HG03354 (cell line): Measurements from ENCODE around the gene SPAST.
A peak's percentile ranks its signal among the peaks of the same experiment; 100 is the strongest.
"Not testable (repeated sequence)": the region's sequence is repeated elsewhere in the genome, so short reads cannot be mapped to it uniquely, and the experiment has no call there.

Experiments
- ATAC-seq: cut with Tn5 transposase; IDR thresholded peaks from one replicate; pipeline ENCODE4 v1.9.1; 2021; ENCODE audit warnings: mild to moderate bottlenecking; ENCODE audit not compliant: unreplicated experiment, poor library complexity, severe bottlenecking

The SPAST gene, protein sequence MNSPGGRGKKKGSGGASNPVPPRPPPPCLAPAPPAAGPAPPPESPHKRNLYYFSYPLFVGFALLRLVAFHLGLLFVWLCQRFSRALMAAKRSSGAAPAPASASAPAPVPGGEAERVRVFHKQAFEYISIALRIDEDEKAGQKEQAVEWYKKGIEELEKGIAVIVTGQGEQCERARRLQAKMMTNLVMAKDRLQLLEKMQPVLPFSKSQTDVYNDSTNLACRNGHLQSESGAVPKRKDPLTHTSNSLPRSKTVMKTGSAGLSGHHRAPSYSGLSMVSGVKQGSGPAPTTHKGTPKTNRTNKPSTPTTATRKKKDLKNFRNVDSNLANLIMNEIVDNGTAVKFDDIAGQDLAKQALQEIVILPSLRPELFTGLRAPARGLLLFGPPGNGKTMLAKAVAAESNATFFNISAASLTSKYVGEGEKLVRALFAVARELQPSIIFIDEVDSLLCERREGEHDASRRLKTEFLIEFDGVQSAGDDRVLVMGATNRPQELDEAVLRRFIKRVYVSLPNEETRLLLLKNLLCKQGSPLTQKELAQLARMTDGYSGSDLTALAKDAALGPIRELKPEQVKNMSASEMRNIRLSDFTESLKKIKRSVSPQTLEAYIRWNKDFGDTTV

DNA sequence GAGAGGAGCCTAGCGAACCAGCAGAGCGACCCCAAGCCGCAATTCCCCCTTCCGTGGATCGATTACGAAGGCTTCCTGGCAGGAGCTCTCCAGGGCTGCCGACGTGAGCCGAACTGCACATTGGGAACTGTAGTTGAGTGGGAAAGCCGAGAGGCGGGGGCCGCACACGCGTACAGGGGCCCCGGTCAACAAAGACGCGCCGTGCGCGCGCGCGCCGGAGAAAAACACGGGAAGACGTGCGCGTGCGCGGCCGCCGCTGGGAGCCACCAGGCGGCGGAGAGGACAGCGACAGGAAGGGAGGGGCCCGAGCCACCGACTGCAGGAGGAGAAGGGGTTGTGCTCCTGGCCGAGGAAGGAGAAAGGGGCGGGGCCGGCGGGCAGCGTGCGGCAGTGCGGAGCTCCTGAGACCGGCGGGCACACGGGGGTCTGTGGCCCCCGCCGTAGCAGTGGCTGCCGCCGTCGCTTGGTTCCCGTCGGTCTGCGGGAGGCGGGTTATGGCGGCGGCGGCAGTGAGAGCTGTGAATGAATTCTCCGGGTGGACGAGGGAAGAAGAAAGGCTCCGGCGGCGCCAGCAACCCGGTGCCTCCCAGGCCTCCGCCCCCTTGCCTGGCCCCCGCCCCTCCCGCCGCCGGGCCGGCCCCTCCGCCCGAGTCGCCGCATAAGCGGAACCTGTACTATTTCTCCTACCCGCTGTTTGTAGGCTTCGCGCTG, at the start of gene SPAST:
Gene SPAST, plus strand, starts transcription at position 247 of the 711 bp plus-strand sequence. Its CDS starts 276 bp downstream, at position 523.
- ATAC-seq, result peak; percentile 97

DNA sequence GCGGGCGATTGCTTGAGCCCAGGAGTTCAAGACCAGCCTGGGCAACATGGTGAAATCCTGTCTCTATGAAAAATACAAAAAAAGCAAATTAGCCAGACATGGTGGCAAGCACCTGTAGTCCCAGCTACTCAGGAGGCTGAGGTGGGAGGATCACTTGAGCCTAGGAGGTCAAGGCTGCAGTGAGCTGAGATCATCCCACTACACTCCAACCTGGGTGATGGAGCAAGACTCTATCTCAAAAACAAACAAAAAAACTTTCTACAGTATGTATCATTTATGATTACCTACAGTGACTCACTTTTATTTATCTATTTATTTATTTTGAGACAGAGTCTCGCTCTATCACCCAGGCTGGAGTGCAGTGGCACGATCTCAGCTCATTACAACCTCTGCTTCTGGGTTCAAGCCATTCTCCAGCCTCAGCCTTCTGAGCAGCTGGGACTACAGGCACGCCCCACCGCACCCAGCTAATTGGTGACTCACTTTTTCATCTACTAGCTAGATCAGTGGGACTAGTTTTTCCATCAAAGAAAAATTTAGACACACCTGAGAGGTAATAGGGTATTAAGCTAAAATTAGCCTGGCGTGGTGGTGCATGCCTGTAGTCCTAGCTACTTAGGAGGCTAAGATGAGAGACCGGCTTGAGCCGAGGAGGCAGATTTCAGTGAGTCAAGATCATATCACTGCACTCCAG, 44.4 kb upstream of the SPAST start:
- ATAC-seq, result not testable (repeated sequence)

DNA sequence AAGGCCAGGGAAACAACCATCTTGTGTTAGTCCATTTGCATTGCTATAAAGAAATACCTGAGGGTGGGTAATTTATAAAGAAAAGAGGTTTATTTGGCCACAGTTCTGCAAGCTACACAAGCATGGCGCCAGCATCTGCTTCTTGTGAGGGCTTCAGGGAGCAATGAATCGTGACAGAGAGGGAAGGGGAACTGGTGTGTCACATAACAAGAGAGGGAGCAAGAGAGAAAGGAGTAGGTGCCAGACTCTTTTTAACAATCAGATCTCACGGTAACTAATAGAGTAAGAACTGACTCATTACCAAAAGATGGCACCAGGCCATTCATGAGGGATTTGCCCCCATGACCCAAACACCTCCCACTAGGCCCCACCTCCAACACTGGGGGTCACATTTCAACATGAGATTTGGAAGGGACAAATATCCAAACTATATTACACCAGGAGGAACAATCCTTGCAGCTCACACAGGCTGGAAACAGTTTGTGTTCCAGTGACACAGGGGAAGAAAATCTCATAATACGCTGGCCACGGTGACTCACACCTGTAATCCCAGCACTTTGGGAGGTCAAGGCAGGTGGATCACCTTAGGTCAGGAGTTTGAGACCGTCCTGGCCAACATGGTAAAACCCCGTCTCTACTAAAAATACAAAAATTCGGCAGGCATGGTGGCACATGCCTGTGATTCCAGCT, 29.0 kb upstream of the SPAST start:
- ATAC-seq, result not testable (repeated sequence)

DNA sequence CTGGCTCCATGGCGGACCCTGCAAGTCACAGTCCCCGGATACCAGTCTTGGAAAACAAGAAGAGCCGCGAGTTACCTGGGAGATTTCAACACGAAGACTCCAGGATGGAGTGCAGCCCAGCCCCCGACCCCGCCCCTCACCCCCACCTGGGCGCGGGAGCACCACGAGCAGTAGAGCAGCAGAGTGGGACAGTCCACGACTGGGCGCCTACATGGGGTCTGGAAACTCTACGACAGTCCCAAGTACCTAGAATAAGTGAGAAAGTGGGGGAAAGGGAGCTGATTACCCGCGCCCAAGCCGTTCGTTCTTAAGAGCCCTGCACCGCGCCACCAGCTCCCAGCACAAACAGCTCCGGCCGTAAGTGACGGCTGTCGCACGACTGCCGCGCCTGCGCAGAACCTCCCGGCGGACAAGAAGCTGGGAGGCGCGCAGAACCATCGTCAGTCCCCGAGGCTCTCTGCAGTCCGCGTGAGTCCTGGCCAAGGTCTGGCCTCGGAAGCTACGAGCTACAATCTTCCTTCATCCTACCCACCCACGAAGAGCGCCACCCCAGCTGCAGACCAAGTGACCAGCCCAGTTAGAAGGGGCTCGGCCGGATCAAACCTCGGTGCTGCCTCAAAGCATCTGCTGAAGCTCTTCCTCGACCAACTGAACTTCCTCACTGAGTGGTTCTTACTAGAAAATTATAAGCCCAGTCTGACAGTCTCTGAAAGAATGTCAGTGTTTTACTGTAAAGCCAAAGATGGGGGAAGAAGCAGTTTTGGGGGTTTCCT, 23.7 kb upstream of the SPAST start, which contains the start of gene DPY30:
Gene DPY30, minus strand, starts transcription at position 359 of the 773 bp plus-strand sequence. Its CDS starts 349 bp downstream, at position 10.
- peak; percentile 87 for ATAC-seq

DNA sequence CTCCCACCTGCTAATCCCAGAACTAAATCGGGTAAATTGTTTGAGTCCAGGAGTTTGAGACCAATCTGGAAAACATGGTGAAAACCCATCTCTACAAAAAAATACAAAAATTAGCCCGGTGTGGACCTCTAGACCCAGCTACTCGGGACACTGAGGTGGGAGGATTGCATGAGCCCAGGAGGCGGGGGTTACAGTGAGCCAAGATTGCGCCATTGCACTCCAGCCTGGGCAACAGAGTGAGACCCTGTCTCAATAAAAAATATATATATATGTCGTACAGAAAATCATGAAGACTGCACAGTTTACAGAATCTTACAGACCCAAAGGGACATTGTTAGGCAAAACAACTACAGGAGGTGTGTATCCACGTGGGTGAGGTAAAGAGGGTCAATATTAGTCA, 19.8 kb upstream of the SPAST start:
- no peak for ATAC-seq

DNA sequence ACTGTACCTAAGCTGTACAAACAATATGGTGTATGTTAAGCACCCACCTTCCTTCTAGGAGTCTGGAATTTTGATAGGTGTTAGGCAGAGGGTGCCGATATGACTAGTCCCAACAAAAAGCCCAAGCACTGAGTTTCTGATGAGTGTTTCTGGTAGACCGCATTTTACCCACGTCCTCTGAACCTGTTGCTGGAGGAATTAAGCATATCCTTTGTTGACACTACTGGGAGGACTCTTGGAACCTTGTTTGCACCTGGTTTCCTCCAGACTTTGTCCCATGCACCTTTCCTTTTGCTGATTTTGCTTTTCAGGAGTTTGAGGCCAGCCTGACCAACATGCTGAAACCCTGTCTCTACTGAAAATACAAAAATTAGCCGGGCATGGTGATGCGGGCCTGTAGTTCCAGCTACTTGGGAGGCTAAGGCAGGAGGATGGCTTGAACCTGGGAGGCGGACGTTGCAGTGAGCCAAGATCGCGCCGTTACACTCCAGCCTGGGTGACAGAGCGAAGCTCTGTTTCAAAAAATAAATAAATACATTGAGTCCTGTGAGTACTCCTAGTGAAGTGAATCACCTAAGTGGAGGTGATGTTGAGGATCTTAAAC, 11.4 kb upstream of the SPAST start:
- no peak for ATAC-seq

DNA sequence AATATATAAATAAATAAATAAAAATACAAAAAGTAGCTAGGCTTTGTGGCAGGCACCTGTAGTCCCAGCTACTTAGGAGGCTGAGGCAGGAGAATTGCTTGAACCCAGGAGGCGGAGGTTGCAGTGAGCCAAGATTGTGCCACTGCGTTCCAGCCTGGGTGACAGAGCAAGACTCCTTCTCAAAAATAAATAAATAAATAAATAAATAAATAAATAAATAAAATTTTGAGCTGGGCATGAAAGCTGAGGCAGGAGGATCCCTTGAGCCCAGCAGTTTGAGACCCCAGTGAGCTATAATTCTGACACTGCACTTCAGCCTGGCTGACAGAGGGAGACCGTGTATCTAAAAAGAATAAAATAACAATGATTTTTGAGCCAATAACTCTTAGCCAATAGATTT, 8.8 kb upstream of the SPAST start:
- not testable (repeated sequence) for ATAC-seq

DNA sequence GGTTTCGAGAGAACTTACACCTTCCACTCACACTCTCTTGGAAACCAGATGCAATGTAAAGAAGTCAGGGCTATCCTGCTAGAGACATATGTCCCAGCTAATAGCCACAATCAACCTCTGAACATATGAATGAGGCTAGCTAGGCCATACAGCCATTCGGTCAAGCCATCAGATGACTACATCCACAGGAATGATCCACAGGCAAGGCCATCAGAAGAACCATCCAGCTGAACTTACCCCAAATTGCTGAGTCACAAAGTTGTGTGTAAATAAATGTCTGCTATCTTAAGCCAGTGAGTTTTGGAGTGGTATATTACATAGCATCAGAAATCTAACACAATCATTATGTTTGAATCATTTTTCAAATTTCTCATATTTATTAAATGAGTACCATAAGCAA, 5.2 kb upstream of the SPAST start:
- ATAC-seq, result no peak

DNA sequence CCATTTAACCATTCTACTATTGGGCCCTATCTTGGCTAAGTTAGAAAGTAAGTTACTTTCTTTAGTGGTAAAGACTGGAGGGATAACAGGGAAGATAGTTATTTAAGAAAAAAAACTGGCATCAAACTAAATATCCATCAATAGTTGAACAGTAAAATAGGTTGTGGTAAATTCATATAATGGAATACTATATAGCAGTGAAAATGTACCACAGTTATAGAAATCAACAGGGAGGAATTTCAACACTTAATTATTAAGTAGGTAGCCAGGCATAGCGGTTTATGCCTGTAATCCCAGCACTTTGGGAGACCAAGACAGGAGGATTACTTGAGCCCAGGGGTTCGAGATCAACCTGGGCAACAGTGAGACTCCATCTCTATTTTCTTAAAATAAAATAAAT, 3.1 kb upstream of the SPAST start:
- no peak for ATAC-seq

DNA sequence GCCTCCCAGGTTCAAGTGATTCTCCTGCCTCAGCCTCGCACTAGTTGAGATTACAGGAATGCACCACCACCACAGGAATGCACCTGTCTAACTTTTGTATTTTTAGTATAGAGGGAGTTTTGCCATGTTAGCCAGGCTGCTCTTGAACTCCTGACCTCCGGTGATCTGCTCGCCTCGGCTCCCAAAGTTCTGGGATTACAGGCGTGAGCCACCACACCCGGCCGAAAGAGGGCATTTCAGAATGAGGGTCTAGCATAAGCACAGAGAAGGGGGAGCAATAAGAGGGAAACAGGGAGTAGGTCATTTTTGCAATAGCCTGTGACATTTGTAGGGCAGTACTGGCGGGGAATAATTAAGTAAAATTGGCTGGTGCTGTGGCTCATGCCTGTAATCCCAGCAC, 1.9 kb upstream of the SPAST start:
- ATAC-seq, result no peak

DNA sequence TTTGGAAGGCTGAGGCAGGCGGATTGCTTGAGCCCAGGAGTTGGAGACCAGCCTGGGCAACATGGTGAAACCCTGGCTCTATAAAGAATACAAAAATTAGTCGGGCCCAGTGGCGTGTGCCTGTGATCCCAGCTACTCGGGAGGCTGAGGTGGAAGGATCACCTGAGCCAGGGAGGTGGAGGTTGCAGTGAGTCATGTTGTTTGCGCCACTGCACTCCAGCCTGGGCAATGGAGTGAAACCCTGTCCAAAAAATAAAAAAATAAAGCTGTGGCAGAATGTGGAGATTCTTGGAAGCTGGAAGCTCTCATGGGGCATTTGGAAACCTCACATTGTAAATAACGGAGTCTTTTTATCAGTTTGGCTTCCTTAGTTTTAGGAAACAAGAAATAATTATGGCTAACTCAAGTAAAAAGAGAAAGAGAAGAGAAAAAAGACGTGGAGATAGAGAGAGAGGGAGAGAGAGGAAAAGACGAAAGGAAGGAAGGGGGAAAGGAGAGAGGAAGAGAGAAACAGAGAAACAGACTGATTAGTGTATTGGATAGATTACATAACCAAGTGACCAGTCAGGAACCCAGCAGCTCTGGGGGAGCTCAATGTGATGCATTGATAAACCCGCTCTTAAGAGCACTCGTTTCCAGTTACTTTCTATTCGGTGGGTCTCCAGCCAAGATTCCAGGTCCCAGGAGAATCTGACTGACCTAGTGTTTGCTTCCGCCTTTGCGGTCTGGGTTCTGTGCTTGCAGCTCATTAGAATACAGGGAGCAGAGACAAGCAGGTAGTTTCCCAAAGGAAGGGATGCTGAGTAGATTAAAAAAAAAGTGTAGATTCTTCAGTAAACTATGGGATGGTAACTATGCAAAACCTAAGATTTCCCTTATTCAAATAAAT, 1.1 kb upstream of the SPAST start:
- no peak for ATAC-seq

DNA sequence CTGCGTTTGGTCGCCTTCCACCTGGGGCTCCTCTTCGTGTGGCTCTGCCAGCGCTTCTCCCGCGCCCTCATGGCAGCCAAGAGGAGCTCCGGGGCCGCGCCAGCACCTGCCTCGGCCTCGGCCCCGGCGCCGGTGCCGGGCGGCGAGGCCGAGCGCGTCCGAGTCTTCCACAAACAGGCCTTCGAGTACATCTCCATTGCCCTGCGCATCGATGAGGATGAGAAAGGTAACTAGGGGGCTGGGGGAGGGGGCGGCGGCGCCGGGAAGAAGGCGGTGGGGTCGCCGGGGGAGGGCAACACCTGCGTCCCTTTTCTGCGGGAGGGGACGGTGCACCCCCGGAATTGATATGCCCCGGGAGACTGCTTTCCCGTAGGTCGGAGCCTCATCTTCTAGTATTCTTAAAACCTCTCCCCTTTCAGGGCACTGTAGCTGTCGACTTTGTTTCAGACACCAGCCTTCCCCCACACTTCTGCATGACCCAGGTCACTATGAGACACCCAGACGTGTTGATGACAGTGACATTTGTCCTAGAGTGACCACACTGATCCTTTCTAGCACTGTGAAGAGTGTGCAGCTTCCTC, 755 bp downstream of the SPAST start:
- peak; percentile 15 for ATAC-seq

DNA sequence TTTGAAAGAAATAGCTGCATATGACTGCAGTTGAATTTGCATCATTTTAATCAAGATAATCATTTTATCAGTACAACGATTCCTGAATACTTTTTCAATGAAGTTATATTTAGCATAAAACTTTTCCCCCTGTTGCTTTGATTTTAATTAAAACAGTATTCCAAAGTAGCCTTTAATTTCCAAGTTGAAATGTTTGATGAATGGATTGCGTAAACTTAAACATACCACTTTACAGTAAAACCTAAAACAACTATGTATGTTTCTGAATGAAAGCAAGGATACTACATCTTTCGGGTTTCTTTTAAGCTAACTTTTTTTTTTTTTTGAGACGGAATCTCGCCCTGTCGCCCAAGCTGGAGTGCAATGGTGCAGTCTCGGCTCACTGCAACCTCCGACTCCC, 1.4 kb downstream of the SPAST start:
- ATAC-seq, result no peak

DNA sequence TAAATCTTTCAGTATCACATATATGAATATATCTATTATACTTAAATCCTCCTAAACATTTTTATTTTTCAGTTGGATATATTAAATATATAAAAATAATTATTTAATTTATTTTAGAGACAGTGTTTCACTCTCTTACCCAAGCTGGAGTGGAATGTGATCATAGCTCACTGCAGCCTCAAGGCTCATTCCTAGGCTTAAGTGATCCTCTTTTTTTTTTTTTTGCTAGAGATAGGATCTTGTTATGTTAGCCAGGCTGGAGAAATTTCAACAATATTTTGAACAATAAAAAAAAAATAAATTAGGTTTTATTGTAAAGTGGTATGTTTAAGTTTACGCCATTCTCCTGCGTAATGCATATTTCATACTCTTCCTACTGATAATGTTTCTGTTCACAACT, 4.2 kb downstream of the SPAST start:
- ATAC-seq, result no peak

DNA sequence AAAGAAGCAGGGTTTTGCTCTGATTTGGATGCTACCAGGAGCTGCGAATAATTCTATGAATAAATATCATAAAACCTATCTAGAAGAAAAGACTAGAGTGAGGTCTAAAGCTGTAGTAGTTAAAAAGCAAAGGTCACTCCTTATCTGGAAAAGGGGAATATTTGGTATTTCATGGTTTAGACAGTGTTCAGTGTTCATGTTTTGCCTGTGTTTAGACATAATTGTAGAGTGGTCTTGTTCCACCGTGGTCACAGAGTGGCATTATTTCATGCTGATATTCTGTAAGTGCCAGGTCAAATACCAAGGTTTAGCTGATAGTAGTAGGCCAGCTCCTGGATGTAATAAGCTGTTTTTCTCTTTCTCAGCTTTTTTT, 10.8 kb downstream of the SPAST start:
- no peak for ATAC-seq

DNA sequence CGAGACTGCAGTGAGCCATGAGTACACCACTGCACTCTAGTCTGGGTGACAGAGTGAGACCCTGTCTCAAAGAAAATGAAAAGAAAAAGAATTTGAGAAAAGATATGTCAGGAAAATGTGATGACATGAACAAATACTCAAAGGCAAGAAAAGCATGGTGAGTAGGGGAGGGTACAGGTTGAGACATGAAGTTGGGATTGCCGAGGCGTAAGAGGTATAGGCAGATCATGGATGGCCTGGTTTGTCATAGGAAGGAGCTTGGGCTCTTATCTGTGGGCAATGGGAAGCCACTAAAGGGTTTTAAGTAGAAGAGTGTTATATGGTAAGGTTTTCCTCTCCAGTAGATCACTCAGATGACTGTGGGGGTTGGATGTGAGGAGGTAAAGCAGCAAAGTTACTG, 32.3 kb downstream of the SPAST start:
- no peak for ATAC-seq

DNA sequence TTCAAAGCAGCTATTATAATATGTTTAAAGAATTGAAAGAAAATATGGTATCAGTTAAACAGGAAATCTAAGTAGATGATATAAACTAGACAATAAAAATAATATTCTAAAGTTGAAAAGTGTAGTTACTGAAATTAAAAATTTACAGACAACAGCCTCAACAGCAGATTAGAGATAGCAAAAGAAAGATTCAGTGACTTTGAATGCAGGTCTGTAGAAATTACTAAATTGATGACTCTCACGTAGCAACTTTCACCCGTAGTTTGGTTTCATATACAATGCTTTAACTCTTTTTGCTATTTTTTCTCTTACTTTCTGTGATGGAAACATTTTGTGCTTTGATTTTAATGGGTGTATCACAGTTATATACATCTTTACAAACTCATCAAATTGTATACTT, 44.8 kb downstream of the SPAST start:
- no peak for ATAC-seq
